HG02840 (cell line): ENCODE data around the gene GRM8.

Experiments used
- ATAC-seq: cut with Tn5 transposase; IDR thresholded peaks from one replicate; pipeline ENCODE4 v1.9.1; 2021; ENCODE audit warnings: mild to moderate bottlenecking, moderate library complexity, moderate number of reproducible peaks; ENCODE audit not compliant: unreplicated experiment, low FRiP score

Gene GRM8

DNA sequence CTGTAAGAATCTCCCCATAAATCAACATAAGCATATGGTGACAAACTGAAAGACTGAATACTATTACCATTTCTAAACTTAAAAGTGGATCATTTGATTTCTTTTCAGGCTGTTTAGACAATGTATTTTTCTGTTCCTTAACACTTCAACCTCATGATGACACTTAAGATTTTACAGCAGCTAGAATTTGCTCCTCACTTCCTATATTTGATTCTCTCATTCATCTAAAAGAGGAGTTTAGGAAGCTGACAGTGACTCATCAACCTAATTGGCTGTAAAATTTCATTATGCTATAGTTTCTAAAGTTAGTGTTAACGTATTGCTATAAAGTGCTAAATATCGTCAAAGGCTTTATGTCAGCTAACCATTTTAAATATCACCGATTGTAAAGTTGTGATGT is 478.7 kb downstream of the GRM8 start:
- ATAC-seq = no peak

DNA sequence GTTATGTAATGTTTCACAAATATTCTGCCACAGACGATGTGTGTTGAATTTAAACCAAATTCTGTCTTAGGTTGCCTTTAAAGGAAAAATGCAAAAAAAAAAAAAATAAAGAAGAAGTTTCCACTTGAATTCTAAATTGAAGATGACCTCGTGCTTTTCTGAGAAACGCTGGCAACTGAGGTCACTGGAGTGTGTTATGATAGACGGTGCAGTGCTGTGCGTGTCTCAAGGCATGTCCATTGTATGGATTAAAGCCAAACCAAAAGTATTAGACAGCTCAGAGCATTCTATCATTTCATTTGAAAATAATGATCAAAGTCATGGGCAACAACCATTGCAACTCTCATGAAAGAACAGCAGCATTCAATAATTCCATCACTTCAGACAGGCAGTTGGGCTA is 483.9 kb downstream of the GRM8 start:
- no peak for ATAC-seq

DNA sequence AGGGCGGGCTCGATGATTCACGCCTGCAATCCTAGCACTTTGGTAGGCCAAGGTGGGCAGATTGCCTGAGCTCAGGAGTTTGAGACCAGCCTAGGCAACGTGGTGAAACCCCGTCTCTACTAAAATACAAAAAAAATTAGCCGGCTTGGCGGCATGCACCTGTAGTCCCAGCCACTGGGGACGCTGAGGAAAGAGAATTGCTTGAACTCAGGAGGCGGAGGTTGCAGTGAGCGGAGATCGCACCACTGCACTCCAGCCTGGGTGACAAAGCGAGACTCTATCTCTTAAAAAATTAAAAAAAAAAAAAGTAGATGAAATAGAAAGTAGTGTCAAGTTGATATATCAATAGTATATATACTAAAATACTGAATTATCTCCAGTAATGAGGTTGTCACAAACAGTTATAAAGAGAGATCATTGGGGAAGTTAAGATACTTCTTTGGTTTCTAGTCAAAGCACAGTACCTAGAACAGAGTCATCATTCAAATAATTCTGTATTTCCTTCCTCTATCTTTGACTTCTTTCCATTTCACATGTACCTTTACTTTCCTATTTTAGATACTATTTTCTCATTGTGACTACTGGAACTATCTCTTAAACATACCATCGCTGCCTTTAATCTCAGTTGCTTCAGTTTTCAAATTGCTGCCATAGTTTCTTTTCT is 491.7 kb downstream of the GRM8 start:
- no peak for ATAC-seq

DNA sequence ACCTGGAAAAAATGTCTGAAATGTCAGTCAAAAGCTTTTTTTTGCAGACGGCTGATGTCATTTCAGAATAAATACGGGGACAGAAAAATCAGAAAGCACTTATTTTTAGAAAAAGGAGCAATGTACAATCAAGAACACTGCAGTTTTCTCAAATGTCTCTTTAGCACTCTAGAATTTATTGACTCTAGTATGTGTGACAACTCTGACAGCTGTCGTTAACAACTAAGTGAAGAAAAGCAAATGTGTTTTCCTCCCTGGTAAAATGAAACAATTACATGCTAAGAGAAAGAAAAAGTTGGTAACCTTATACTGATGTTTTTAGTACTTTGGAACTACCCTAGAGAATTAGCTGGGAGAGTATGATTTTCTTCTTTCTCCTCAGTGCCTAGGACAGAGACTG is 497.4 kb downstream of the GRM8 start:
- ATAC-seq = no peak

DNA sequence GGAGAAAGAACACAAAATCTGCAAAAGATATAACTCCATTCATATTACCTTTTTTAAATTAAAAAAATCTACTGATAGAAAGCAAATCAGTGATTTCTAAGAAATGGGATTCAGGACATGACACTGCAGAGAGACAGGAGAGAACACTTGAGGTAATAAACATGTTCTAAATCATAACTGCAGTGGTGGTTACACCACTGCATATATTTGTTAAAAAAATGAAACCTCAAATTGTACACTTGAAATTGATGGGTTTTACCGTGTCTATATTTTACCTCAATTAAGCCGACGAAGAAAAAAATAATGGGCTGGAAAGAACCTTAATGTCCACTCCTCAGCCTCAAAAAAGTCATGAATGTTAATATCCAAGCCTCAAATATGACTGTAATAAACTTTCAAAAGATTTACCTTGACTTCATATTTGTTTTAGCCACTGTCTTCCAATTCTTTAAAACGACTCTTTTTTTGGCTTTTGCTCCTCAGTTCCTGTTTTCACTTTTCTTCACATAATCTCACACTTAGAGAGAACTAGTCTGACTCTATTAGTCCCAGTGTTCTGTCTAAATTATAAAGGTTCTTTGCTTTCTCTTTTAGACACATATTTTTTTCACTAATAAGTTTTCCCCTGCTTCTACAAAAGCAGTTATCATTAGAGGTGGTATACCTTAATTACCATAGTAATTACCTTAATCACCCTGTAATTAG is 502.4 kb downstream of the GRM8 start:
- no peak for ATAC-seq

DNA sequence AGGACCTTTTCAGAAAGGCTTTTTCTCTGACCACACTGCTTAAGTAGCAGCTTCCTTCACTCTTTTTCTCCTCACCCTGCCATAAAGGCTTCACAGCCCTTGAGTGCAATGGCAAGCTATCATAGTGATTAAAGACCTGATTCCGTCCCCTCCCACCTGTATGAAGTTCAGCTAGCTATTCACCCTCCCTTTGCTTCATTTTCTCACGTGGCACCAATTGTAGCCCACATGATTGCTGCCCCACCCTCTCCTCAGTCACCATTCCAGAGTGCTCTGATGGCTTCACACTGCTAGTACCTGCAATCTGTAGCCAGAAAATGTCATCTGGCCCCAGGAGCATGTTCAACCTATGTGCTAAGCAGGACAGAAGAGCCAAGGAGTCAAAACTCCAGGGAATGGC is 523.8 kb downstream of the GRM8 start:
- ATAC-seq = no peak

DNA sequence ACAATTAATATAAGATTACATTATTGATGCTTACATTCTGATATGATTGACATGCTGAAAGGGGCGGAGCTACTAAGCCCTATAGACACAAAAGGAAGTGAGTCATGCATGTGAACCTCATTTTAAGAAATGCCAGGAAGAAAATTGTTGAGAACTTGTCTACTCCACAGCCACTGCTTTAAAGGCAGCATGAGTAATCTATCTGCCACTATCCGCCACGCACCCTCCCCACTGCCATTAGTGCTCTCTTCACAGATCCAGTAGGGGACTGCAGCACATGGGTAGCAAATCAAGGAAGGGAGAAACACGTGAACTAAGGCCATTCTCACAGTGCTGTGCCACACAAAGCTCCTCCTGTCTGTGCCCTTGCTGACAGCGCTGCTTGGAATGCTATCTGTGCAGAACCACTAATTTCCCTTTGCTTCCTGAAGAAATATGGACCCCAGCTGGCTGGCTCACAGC is 524.8 kb downstream of the GRM8 start:
- ATAC-seq = no peak

DNA sequence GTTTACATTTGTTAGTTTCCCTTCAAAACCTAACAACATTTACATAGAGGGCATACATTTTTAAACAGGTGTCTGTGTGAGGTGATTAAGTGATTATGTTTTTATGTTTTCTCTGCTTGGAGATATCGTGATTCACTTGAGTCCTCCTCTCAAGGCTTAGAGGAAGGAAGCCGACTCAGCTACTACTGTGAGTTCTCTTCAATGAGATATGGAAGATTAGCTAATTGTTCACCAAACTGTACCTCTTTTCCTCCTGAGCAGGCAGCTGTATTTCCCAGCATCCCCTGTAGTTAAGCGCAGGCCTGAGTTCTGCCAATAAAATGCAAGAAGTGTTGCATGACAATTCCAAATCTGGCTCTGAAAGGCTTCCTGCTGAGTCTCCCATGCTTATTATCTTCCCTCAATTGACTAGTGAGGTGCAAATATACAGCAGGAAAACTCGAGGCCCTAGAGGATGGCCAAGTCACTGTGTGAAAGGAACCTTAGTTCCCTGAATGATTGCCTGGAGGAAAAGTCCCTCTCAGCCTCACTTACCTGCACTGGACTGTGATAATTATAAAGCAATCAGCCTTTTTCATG is 528.7 kb downstream of the GRM8 start:
- no peak for ATAC-seq

DNA sequence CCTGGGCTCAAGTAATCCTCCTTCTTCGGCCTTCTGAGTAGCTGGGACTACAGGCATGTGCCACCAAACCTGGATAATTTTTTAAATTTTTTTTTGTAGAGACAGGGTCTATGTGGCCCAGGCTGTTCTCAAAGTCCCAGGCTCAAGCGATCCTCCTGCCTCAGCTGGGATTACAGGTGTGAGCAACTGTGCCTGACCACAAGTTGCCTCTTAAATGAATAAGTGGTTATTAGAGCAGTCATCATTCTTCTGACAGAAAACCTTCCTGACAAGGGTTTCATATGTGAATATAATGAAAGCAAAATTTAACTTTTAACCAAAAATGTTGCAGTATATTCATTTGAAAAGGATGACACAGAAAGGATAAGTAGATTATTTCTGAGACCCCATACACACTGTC is 532.5 kb downstream of the GRM8 start:
- ATAC-seq = peak; percentile 95

DNA sequence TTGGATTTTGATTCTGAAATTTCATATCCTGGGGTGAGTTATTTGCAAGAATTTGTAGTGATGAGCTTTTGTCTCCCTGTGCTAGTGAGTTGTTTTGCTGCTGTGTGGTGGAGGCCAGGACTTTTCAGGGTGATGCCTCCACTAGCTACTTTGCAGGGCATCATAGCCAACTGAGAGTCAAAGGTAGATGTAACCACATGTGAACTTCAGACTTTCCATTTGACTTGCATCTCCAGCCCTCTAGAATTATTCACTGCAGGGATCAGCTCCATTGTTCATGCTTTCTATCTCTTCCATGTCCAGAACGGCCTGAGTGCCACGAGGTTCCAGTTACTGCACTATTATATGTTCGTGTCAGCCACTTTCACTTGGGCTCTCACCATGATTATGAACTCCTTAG is 534.3 kb downstream of the GRM8 start:
- no peak for ATAC-seq

DNA sequence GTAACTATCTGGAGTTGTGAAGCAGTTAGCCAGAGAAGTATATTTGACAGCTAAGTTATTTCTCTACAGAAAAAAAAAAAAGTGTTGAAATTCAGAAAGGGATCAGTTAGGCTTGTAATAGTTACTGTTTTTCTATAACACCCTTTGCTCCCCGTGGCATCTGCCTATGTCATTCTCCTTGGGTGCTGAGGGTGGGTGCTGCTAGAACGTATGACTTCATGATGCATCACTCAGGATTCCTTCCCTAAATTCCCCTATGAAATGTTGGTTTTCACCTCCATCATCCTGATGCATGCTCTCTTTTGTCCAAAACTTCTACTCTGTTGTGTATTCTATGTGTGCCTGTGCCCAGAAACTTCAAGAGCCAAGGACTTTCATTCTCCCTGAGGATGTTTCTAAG is 536.4 kb downstream of the GRM8 start:
- no peak for ATAC-seq

DNA sequence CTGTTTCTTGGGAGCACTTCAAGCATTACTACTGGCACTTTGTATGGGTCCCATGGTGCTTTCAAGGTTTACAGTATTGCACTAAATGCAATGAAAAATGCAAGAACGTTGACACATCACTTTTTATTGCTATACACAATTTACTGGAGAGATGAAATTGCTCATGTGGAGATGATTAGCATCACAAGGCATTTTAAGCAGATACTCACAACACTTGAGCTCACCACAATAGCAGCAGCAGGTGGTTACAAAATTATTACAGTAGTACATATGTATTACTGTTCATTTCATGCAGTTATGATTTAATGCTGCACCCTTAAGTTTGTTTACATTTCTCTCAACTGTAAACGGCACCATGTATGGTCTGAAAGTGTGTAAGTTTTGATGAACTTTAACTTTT is 537.7 kb downstream of the GRM8 start:
- ATAC-seq = no peak

DNA sequence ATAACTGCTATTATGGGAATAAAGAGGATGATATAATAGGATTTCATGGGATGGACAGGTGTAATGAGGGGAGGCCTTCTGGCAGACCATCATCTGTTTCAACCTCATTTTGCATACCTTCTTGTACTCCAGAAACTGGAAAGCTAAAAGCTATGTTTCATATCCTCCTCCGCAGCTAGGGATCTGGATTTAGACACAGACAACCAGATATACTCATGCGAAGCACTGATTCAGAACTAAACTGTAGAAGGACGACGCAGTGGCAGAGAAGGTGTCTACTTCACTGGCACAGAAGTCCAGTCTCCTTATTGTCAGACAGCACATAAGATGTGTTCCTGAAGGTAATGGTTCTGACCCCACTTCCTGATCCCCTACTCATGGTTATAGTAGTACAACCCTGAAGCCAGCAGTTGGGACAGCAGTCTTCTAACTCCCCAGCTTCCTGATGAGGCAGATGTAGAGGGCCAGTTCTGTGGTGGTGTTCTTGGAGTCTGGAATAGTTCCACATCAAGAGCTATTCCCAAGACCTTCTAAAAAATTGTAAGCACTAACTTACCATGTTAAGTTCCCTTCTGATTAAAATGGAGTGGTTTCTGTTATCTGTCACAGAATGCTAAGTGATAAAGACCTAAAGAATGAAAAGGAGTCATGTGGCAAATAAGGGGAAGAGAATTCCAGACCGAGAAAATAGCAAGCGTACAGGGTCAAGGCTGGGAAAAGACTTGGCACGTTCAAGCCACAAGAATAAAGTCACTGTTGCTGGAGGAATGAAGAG is 550.3 kb downstream of the GRM8 start:
- ATAC-seq = peak; percentile 48

DNA sequence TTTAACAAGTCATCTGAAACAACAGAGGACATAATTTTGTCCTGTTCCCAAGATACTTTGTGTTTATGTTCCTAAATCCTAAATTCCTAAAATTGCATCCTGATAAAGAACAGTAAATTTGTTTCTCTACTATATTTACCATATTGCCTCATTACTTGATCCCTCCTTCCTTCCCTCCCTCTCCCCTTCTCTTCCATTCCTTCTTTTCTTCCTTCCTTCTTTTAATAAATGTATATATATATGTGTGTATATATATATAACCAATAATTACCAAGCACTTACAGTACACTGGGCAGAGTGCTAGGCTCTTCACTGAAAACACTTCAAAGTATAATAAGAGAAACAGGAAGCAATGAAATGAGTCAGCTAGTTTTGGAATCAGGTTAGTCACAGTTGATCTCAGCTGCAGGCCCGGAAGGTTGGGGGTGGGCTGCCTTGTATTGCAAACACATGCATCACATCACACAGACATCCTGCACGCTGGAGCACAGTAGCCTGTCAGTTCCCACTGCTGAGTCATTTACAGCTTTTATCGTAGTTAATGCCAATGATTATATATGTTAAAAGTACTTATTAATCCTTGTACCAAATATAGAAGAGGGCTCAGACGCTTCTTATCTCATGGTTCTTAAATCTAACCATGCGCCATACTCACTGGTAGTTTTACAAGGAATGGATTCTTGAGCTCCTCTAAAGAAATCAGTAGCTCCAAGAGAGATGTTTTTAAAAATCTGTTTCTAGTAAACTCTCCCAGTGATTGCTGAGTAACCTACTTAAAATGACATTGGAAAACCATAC is 551.7 kb downstream of the GRM8 start:
- peak; percentile 92 for ATAC-seq

DNA sequence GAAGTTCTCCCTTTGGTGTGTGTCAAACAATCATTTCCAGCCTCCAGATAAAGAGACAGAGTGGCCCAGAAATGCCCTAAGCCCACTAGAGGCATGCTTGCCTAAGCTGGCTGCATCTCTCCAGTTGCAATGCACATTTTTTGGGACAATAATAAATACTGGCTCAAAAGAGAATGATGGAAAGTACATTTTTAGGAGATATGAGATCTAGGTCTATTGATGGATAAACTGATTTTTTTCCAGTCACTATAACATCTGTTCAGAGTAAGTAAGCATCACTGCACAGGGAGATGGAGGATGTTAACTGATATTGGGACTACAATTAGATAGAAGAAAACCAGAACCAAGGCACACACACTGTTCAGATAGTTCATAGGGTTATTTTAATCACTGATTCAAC is 553.0 kb downstream of the GRM8 start:
- no peak for ATAC-seq

DNA sequence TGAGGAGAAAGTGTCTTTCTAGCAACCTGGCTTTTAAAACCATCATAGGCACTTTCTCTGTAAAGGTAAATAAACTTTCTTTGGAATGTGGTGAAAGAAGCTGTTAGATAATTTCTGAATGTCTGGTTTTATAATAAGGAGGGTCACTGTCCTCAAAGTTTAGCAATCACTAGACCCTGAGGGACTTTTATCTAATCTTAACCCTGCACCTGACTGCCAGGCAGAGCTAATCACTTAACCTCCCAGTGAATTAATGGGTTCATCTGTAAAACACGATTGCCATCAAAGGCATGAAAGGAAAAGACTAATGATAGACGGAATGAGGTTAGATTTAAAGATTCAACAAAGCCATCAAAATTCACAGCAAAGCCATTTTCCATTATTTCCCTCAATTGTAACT is 553.8 kb downstream of the GRM8 start:
- ATAC-seq = no peak

DNA sequence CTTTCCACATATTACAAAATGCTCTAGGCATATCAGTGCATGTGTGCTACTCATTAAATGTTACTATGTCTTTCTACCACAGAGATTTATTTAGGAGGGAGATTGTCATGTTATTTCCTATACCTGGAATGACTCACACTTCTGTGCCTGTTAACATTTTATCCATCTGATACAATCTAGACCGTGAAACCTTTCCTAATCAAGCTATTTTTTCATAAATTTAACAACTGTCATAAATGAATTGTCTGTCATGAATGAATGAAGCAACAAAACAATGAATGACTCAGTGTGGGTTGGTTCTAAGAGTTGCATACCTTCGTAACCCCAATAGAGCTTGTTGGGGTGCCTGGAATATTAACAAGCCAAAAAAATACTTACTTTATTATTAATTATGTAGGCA is 554.3 kb downstream of the GRM8 start:
- no peak for ATAC-seq

DNA sequence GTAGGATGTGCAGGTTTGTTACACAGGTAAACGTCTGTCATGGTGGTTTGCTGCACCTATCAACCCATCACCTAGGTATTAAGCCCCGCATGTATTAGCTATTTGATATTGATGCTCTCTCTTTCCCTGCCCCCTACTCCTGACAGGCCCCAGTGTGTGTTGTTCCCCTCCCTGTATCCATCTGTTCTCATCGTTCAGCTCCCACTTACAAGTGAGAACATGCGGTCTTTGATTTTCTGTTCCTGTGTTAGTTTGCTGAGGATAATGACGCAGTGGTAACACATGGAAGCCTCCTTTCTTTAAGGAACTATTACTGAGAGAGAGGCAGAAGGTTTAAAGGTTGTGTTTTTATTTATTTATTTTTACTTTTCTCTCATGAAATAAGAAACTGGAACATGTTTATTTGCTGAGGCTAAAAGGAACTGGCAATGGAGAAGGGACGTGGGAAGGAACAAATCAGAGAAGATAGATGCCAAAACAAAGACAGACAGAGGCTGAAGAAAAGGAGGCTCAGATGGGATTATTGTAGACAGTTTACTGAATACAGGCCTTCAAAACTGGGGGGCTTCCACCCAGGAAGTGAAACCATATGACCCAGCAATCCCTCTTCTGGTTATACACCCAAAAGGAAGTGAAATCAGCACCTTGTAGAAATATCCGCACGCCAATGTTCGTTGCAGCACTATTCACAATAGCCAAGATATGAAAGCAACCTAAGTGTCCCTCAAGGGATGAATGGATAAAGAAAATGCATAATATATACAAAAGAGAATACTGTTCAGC is 556.3 kb downstream of the GRM8 start:
- no peak for ATAC-seq

DNA sequence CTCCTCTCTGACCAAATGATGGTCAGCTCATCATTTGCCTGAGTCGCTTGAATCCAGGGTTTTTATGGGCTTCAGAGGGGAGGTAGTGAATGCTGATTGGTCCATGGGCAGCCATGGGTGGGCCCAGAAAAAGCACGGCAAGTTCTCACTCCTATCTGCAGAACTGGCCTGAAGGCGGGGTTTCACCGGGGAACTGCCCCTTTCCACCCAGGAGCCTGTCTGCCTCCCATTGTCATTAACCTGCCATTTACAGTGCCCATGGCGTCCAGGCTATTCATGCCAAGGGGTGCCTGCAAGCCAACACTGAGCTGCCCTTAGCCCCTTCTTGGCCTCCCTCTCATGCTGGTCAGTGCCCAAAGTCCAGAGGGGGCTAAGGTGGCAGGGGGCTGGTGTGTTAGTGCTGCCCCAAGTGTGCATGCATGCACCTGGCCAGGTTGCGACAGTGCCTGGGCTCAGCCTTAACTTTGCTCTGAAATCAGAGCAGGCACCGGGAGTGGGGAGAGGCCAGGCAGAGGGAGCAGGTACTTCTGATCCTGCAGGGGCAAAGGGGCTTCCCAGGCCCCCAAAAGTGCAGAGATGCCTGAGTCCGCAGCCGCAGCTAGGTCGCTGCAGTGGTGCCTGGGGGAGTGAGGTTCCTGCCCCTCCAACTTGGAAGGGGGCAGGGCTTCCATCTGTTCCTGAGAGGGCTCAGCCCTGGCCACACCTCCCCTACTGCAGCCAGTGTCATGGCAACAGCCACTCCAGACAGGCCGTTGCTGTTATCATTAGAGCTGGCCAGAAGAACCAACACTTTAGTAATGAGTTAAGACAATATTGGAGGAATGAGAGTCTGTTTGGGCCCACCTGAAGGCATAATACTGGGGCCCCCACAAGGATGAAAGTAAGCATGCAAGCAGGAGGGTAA is 561.6 kb downstream of the GRM8 start:
- ATAC-seq = no peak
